Umbilical cord (tissue), 2 donors: ENCODE measurements around the gene ZDHHC8. TPM values are rescaled to one million over a fixed set of nuclear protein-coding genes. Genes with fewer than 3 reads are reported as not detected.

ENCODE experiments used
- DNase-seq: peaks from one replicate; pipeline ENCODE4 v3.0.0-alpha.2; 2015; ENCODE audit warnings: low spot score
- total RNA-seq: library from RNA; depleted of rRNA; stranded (reverse); fragments of >200 nt; gene quantifications from one replicate; pipeline ENCODE4 v1.2.3, GENCODE V29; 2014; ENCODE audit warnings: low replicate concordance; ENCODE audit not compliant: insufficient read depth

Gene ZDHHC8
- total RNA-seq, 1 donor from 2014 or later = 2.2 TPM

DNA sequence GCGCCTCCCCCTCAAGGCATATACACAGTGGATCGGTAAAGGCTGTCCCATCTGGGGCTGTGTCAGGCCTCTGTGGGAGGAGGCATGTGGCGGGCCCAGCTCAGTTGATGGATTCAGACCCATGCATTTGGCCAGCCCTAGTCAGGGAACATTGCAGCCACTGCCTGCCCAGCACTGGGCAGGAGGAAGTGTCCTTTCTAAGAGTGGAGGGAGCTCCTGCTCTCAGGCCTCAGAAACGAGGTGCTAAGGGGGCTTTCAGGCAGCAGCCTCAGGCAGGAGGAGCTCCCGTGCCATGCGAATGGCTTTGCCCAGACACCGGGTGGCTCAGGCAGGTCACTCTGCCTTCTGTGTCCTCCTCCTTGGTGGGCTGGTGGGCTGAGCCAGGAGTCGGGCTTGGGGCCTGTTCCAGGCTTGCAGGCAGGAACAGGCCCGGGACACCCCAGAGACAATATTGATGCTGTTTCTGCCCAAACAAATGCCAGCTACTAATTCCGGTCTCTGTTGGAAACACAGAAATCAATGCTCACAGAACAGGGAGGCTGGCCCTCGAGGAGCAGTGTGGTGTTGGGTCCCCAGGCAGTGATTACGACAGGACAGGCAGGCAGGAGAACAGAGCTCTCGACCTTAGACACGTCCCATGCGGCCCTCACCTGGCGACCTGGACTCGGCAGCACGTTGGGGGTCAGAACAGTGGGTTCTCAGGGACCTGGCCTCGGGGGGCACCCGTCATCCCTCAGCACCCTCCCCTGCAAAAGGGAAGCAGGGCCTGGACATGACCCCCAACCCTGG, 61.6 kb downstream of the ZDHHC8 start:
- DNase-seq = no peak

DNA sequence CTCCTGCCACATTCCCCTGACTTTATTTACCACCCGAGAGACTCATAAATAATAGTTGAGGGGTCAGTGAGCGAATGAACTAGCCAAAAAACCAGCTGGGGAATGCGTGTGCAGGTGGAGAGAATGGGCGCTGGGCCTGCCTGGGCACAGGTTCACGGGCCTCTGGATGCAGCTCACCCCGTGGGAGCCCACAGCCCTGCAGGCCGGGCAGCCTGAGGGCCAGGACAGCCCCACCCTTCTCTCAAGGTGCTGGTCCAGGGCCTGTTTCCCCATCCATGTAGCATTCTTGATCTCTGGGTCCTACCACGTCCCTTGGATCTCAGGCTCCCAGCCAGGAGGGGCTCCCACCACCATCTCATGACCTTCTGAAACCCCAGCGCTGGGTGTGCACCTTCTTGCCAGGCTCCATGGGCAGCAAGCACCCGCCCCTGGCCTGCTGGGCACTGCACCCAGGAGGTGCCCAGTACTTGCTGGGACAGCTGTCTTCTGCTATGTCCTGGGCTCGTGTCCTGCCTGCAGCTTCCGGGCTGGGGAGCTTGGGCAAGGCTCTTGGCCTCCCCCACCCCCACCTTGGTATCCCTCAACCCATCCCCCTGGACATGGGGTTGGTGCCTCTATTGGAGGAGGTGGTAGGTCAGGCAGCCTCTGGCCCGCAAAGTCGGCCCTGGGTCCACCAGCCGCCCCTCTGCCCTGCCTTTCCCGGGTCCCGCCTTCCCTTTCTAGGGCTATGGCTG, 62.3 kb downstream of the ZDHHC8 start:
- DNase-seq = no peak

DNA sequence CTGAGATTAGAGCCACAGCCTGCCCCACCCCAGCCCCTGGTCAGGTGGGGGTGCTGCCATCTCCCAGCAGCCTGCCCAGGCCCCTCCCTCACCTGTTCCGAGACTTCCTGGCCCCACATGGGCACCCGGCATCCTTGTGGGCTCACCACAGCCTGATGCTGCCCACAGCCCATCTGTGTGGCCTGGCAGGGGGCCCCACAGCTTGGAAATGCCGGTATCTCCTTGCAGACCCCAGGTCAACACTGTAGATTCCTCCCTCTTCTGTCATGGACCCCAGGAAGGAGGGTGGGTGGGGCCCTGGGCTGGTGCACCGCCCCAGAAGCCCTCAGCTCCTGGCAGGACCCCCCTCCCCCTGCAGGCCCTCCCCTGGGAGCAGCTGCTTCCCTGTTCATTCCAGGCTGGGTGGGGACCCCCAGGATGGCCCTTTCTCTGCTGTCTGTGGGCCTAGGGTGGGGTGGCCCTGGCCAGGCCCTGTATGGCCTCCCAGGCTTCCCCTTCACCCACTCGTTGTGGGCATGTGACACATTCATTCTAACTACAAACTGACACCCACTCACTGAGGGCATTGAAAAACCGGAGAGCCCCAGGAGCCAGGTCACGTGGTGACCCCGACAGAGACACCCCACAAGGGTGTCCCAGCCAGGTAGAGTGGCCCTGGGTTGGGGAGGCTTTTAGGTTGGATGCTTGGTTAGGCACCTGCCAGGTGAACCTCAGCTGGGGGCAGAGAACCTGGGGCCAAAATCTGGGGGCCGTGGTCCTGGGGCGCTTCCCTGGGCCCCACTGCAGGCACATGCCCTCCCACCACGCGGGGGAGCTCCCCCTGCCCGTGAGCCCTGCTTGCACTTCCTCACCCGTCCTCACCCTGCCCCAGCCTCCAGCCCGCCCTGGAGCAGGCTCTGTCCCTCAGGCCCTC, 63.3 kb downstream of the ZDHHC8 start:
- no peak for DNase-seq

DNA sequence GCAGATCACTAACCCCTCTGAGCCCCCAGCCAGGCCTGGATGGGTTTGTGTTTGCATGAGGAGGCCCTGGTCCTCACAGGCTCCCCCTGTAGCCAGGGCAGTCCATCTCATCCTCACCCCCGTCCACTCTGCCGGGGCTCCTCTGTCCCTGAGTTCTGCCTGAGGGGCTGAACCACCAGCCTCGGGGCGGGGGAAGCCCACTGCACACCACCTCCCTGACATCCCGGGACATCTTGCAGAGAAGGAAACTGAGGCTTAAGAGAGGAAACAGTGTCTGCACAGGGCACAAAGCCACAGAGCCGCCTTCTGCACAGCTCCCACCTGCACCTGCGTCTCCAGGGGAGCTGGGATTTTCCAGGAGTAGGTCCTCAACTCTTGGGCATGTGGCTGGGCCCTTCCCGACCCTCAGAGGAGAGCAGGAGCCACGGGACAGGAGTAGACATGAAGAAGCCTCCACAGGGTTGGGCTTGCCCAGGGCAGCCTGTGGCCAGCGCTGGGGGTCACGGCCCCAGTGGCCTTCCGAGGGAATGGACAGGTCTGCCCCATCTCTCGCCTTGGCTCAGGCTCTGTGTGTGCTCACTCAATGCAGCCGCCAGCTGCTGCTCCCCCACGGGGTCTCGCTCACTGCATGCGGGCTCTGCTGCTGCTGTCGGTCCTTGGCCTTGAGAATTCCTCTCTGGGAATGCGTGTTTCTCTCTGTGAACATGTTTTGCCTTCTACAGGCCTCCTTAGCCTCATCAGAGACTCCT, 64.7 kb downstream of the ZDHHC8 start:
- DNase-seq = no peak

Other genes with a start within 250 kb of the ZDHHC8 start
- 140 TPM for gene COMT, start 190.0 kb upstream of the ZDHHC8 start, total RNA-seq
- gene TXNRD2, start 190.0 kb upstream of the ZDHHC8 start, total RNA-seq = 32.0 TPM
- gene ARVCF, start 115.0 kb upstream of the ZDHHC8 start, total RNA-seq = 35.4 TPM
- gene TANGO2, start 110.7 kb upstream of the ZDHHC8 start, total RNA-seq = 20.5 TPM
- 16.4 TPM for gene DGCR8, start 51.6 kb upstream of the ZDHHC8 start, total RNA-seq
- gene RANBP1, start 15.7 kb upstream of the ZDHHC8 start, total RNA-seq = 265 TPM
- gene TRMT2A, start 14.6 kb upstream of the ZDHHC8 start, total RNA-seq = 30.8 TPM
- gene CCDC188, start 19.3 kb downstream of the ZDHHC8 start, total RNA-seq = not detected
- 1.4 TPM for gene RTN4R, start 136.5 kb downstream of the ZDHHC8 start, total RNA-seq
- 40.0 TPM for gene DGCR6L, start 188.3 kb downstream of the ZDHHC8 start, total RNA-seq